Stimulated activated CD4-positive, alpha-beta T cell treated with anti-CD3 and anti-CD28 coated beads, Interleukin-15, amount 100 ng/mL, for 24 hours (primary cell): ENCODE data around the gene RTN4.
"Not testable (repeated sequence)": the region's sequence is repeated elsewhere in the genome, so short reads cannot be mapped to it uniquely, and the experiment has no call there.

Experiments used
- DNase-seq: peaks from one replicate; pipeline ENCODE4 v3.0.0-alpha.2; 2020

Gene RTN4

GRCh38 chr2:55003706-55004639, 46.3 kb downstream of the RTN4 start:
- no peak for DNase-seq

DNA sequence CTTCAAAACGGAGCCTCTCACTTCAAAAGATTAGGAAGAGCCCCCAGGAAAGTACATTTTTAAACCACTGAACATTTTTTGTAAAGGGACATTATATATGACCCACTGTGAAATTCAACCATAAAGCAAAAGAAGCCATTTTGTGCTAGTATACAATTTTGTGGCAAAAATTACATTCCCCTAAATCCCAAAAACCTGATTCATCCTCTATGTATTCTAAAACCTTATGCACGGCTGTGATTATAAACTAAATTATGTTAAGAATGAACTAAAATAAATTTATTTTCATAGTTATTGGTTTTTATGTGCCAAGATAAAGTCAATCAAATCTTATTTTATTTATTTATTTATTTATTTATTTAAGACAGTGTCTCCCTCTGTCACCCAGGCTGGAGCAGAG, 48.5 kb downstream of the RTN4 start:
- DNase-seq: no peak

GRCh38 chr2:55000341-55000740, 49.9 kb downstream of the RTN4 start:
- DNase-seq: no peak

GRCh38 chr2:54999182-54999581, 51.1 kb downstream of the RTN4 start:
- no peak for DNase-seq

DNA sequence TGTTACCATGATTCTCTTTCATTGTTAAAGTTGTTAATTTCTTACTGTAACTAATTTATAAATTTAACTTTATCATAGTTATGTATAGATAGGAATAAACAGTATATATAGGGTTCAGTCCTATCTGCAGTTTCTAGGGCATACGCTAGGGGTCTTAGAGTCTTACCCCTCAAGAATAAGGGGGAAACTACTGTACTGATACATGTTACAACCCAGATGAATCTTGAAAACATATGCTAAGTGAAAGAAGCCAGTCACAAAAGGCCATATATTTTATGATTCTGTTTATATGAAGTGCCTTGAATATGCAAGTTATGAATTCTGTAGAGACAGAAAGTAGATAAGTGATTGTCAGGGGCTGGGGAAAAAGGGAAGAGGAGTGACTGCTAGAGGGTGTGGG, 52.4 kb downstream of the RTN4 start:
- DNase-seq: no peak

DNA sequence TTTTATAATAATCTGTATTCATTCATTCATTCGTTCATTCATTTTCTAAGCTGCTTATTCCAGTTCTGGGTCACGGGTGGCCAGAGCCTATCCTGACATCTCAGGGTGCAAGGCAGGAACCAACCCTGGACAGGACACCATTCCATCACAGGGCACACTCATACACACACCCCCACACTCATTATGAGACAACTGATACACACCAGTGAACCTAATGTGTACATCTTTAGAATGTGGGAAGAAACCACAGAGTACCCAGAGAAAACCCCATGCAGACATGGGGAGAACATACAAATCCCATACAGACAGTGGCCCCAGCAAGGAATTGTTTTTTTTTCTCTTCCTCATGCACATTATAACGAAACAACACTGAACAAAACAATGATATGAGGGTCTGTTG, 54.7 kb downstream of the RTN4 start:
- DNase-seq: no peak

- DNase-seq: not testable (repeated sequence)
These were observed 59.6 kb downstream of the RTN4 start for GRCh38 chr2:54990694-54991093.

DNA sequence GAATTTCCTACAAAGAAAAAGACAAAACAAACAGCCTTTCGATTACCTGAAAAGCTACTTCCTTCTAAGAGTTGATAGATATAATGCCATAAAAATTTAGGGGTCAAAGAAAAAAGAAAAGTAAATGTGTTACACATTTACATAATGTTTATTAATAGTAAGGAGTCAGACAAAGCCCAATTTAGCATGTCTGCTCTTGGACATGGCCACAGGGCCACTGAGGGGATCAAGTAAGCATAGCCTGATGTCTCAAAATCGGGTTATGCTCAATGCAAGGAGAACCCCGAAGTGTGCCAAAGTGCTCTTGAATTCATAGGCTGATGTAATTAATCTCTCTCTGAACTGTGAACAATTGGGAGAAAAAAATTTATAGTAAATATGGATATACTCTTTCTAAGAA, 61.6 kb downstream of the RTN4 start:
- DNase-seq: no peak

- DNase-seq: no peak
These were observed 64.0 kb downstream of the RTN4 start for GRCh38 chr2:54986264-54986663.

DNA sequence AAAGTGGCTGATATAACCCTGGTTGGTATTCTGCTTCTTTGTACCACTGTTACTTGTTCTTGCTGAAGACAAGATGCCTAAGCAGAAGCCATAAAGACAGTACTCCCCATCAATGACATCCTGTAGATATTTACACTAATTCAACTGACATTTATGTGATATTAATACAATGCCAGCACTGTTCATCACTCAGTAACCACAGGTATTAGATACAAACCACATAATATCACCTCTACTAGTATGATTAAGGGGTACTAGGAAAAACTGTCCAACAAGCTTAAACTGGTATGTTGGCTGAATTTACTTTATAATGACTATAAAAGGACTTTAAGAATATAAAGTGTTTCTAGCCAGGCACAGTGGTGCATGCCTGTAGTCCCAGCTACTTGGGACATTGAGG, 65.8 kb downstream of the RTN4 start:
- no peak for DNase-seq

DNA sequence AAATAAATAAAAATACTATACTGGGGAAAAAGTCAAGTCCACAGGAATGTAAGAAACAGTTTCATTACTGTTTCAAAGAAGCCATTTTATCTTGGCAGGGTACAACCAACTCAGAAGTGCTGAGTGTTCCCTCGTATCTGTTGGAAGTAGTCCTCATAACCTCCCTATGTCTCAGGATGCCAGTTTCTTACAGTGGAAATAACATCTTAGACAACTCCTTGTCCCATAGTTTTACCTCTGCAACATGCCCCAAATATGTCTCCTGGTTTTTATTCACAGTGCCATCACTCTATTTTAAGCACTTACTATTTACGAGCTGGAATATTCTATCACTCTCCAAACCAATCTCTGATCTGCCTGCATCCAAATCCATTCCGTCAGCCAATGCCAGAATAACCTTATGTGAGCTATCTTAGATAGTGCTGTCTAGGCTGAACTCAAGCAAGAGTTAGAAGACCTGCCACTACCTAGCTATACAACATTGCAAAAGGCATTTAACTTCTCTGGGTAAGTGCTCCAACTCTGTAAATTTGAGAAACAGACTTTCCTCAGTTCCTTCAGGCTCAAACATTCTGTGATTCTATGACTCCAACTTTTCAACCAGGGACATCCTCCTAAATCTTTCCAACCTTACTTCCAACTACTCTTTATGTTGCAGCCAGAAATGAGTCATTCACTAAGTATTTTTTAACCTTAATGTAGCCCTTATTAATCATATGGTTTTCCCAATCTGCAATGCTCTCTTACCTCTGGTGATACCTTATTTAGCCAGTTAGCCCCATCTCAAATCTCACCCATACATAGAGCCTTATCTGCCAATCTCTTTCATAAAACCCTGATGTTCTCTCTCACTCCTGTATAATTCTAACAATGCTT, 66.7 kb downstream of the RTN4 start:
- DNase-seq: no peak

DNA sequence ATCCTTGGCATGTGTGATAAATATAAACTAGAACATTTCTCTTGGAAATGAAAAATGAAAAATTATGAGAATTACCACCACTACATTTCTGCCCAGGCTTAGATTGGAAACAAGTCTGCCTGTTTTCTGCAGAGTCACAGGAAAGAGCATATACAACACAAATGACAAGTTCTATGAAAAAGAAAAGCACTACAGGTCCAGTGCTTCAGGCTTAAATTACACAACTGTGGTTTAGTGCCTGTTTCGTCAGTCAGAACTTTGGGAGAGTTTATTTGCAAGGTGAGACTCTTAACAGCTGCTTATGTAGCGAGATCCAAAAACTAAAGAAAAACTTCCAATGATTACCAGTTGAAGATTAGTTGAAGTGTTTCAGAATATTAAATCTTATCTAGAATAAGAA, 68.9 kb downstream of the RTN4 start:
- DNase-seq: no peak

- no peak for DNase-seq
These were observed 70.8 kb downstream of the RTN4 start for GRCh38 chr2:54979321-54980044.

GRCh38 chr2:54977149-54977548, 73.1 kb downstream of the RTN4 start:
- DNase-seq: no peak

DNA sequence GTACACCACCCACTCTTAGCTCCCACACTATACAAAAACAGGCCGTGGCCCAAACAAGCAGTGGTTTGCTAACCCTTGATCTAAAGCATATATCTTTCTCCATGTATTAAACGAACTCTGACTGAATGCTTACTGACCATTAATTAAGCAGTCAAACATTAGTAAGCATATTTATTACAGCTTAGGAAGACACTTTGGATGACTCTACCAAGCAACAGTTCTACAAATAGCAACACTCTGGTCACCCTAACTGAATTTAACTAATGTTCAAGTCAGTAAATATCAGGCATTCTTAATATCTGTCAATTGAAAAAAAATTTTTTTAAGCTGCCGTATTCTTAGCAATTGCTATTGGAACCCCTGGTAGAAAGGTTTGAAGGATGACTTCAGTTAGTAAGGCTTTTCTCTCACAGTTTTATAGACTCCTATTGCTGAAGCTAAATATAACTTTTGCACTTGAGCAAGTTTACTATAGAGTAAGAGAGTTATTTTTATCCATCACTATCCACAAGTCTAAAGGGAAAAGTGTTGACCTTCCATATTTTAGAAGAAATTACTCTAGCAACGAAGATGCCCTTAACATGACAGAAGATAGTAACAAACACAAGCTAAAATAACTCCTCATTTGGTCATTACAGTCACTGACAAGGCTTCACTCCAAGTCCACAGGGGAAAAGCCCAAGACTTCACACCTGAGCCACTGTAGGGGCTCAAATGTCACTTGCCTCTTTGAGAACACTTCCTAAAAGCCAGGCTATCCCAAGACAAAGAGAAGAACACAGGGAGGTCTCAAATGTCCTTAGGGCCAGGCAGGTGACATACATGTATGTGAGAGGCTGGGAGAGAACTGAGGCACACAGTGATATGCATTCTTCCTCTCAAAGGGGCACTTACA, 74.4 kb downstream of the RTN4 start:
- DNase-seq: no peak

DNA sequence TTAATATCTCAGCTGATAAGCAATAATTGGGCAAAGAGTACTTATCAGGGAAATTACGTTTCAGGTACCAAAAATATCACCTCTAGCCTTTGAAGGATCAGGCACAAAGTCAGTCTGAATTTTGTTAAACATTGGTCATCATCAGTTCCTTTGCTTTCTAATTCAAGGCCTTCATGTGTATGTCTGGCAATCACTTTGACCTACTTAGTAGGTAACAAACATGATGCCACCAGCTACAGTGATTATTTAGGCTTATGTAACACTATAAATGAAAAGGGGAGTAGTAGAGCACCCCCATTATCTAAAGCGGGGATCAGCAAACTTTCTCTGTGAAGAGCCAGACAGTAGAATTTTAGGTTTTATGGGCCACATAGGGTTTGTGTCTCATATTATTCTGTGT, 75.1 kb downstream of the RTN4 start:
- DNase-seq: no peak

DNA sequence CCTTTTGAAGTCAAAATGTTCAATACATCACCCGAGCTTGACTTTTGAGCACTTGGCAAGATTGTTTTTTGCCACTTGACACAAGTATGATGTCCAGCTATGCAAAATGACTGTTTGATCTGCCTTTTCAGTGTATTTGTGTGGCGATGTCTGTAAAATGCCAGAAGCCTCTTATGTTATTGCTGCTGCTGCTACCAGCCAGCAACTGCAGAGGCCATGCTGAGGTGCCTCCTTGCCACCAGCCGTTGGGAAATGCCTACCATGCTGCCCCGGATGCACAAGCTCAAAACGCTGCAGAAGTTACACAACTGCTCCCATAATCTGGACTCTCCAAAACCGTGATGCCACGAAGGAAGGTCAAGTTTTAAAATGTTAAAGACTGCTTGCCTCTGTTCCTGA, 80.3 kb downstream of the RTN4 start:
- no peak for DNase-seq

- no peak for DNase-seq
These were observed 80.8 kb downstream of the RTN4 start for GRCh38 chr2:54969295-54969939.

GRCh38 chr2:54968561-54969218, 81.6 kb downstream of the RTN4 start:
- no peak for DNase-seq

DNA sequence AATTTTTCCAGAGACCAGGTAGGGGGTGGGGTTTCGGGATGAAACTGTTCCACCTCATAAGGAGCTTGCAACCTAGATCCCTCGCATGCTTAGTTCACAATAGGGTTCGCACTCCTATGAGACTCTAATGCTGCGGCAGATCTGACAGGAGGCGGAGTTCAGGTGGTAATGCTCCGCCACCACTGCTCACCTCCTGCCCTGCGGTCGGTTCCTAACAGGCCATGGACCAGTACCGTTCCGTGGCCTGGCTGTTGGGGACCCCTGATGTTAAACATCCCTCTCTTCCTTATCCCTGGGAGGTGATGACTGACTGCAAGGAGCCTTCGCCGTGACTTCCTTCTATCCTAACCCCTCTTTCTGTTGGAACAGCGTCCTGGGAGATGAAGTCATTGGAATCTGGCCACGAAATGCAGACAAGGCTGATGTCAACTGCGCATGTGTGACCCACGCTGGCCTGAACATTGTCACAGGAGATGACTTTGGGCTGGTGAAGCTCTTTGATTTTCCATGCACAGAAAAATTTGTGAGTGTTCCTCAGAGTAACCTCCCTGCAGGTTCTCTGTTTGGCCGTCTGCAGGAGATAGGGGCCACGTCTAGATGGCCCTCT, 82.4 kb downstream of the RTN4 start:
- no peak for DNase-seq

DNA sequence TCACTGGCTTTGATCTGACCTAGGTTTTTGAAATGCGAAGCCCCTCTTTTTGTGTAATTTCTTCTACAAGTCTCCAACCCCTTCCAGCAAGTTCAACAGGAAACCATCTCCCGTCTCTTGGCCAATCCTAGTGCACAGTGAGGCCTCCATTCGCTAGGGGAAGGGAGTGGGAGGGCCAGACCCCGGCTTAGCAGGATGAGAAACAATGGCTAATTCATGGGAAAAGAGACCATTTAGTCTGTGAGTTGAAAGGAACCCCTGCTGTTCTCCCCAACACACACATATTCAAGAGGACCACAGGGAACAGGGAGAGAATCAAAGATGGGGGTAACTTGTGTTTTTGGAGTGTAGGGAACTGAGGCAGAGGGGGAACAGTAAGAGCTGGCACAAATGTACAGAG, 83.0 kb downstream of the RTN4 start:
- no peak for DNase-seq
